CD4-positive, alpha-beta T cell (primary cell): Measurements from ENCODE around the gene CAMK4. TPM values are rescaled to one million over a fixed set of nuclear protein-coding genes. Genes with fewer than 3 reads are reported as not detected.
A peak's percentile ranks its signal among the peaks of the same experiment; 100 is the strongest.

Experiments used
- ATAC-seq: fragments of 200-7000 bp; cut with Tn5 transposase; one replicate; pipeline ENCODE4 v1.10.0; 2022; ENCODE audit warnings: mild to moderate bottlenecking; ENCODE audit not compliant: poor library complexity
- CTCF ChIA-PET: fragments of 350-600 bp; sonication (Branson Sonifier 250); formaldehyde crosslinking; loops from one replicate; lab custom pipeline; 2021; ENCODE audit warnings: antibody characterized with exemption, inconsistent platforms; lab: Charles Lee
- POLR2A ChIA-PET: fragments of 350-600 bp; sonication (Branson Sonifier 250); formaldehyde crosslinking; loops from one replicate; lab custom pipeline; 2021; ENCODE audit warnings: antibody characterized with exemption, inconsistent platforms; lab: Charles Lee
- DNase-seq, 14 experiments: peaks; one replicate each; pipeline ENCODE4 v3.0.0-alpha.2; 2013 to 2020; ENCODE audit warnings: mixed read lengths in 2 of 14
- H3K27ac ChIP-seq, 2 donors: one replicate each; pipeline versions ENCODE4 v1.5.1 to v1.7.0; 2013; ENCODE audit warnings: low read length in 2 of 2, low read depth in 1 of 2, mild to moderate bottlenecking in 1 of 2
- H3K27me3 ChIP-seq, 2 experiments: 1 replicate in 1 of 2; 2 replicates in 1 of 2; pipeline versions ENCODE4 v1.6.1 to v1.7.0; 2013; ENCODE audit warnings: low read length in 2 of 2, control low read depth in 1 of 2, mild to moderate bottlenecking in 1 of 2, moderate library complexity in 1 of 2; ENCODE audit not compliant: insufficient read depth in 2 of 2, control insufficient read depth in 1 of 2
- H3K36me3 ChIP-seq: one replicate; pipeline ENCODE4 v1.6.1; 2013; ENCODE audit warnings: low read length, control low read depth; ENCODE audit not compliant: insufficient read depth
- H3K4me1 ChIP-seq: one replicate; pipeline ENCODE4 v1.6.1; 2013; ENCODE audit warnings: low read length, control low read depth; ENCODE audit not compliant: insufficient read depth
- H3K4me3 ChIP-seq: one replicate; pipeline ENCODE4 v1.5.1; 2013; ENCODE audit warnings: mild to moderate bottlenecking, low read length, moderate library complexity
- H3K9me3 ChIP-seq, 2 experiments: 1 replicate in 1 of 2; 2 replicates in 1 of 2; pipeline versions ENCODE4 v1.6.1 to v1.7.0; 2013; ENCODE audit warnings: low read length in 2 of 2, mild to moderate bottlenecking in 2 of 2, control low read depth in 1 of 2, moderate library complexity in 1 of 2; ENCODE audit not compliant: control insufficient read depth in 1 of 2, insufficient read depth in 1 of 2
- H3K27ac Mint-ChIP-seq: one replicate; pipeline ENCODE4 v1.8.0; 2020; ENCODE audit warnings: mixed read lengths
- H3K27me3 Mint-ChIP-seq: one replicate; pipeline ENCODE4 v1.8.0; 2021; ENCODE audit warnings: mixed read lengths
- H3K36me3 Mint-ChIP-seq: one replicate; pipeline ENCODE4 v1.8.0; 2021; ENCODE audit warnings: low read depth, mixed read lengths
- H3K4me1 Mint-ChIP-seq: one replicate; pipeline ENCODE4 v1.8.0; 2021; ENCODE audit warnings: low read depth, mixed read lengths
- H3K4me3 Mint-ChIP-seq: one replicate; pipeline ENCODE4 v1.8.0; 2020; ENCODE audit warnings: mild to moderate bottlenecking, mixed read lengths
- H3K9me3 Mint-ChIP-seq: one replicate; pipeline ENCODE4 v1.8.0; 2020; ENCODE audit warnings: mixed read lengths
- CTCF ChIP-seq: fragments of 200-600 bp; IDR thresholded peaks from one replicate; pipeline ENCODE4 v1.8.0; 2022; ENCODE audit warnings: antibody characterized with exemption, mild to moderate bottlenecking
- intact Hi-C, 2 experiments: fragments of 100-400 bp; cut with DNase I in 1 of 2; cut with micrococcal nuclease in 1 of 2; formaldehyde crosslinking; loops; one replicate each; pipeline versions ENCODE4 v1.15.1 to v1.9.0; 2023 to 2025; cut with DNase I, micrococcal nuclease
- total RNA-seq, 174 experiments: library from RNA in 2 of 174; stranded (reverse) in 2 of 174; gene quantifications; one replicate each; pipeline ENCODE4 v1.2.3 and lab custom pipeline; 2021 to 2026

CAMK4 gene
- total RNA-seq, 2 experiments from 2014 or later: 202 to 225 TPM

GRCh38 chr5:111398013-111398412, 173.8 kb downstream of the CAMK4 start:
- H3K27ac Mint-ChIP-seq: peak overlapping the region; percentile 43
- intact Hi-C loops: no loop called here

GRCh38 chr5:111399113-111399512, 174.9 kb downstream of the CAMK4 start:
- TF ChIP-seq CTCF: no peak
- ATAC-seq (no peak), DNase-seq (no peak)
- POLR2A ChIA-PET: interaction anchor here (0.6 to 1.1 kb wide), 2 partner anchors 12 to 29 kb away, joined by 3 read pairs; no protein-coding TSS in a partner anchor
- H3K4me1 Mint-ChIP-seq: peaks cover 36% of the 10 kb centered on the region
- H3K36me3 Mint-ChIP-seq: peaks cover 100% of the 10 kb centered on the region
- Histone ChIP-seq H3K4me1 (no peaks in the 10 kb centered on the region), H3K4me3 (no peak overlapping the region), H3K9me3 (no peaks in the 10 kb centered on the region), H3K27me3 (no peaks in the 10 kb centered on the region), H3K27ac (no peak overlapping the region), H3K36me3 (peaks cover 55% of the 10 kb centered on the region)
- CTCF ChIA-PET: no interaction called here
- H3K9me3 Mint-ChIP-seq: no peaks in the 10 kb centered on the region
- no peaks in the 10 kb centered on the region for H3K27me3 Mint-ChIP-seq
- H3K4me3 Mint-ChIP-seq: no peak overlapping the region
- intact Hi-C loops: no loop called here
- peak overlapping the region; percentile 43 for H3K27ac Mint-ChIP-seq

More at GRCh38 chr5:111398013-111398412, 173.8 kb downstream of the CAMK4 start:
- Histone ChIP-seq H3K4me3 (no peak overlapping the region), H3K27me3 (no peaks in the 10 kb centered on the region), H3K27ac (no peak overlapping the region), H3K36me3 (peaks cover 52% of the 10 kb centered on the region), H3K9me3 (no peaks in the 10 kb centered on the region), H3K4me1 (no peaks in the 10 kb centered on the region)
- Mint-ChIP-seq H3K9me3 (no peaks in the 10 kb centered on the region), H3K27me3 (no peaks in the 10 kb centered on the region), H3K36me3 (peaks cover 100% of the 10 kb centered on the region), H3K4me1 (peaks cover 35% of the 10 kb centered on the region), H3K4me3 (no peak overlapping the region)
- CTCF ChIA-PET: no interaction called here
- POLR2A ChIA-PET: interaction anchor here (1.1 kb wide), 1 partner anchor 10 kb away, joined by 3 read pairs; no protein-coding TSS in a partner anchor
- ATAC-seq (no peak), DNase-seq (no peak)
- no peak for TF ChIP-seq CTCF

GRCh38 chr5:111401906-111402305, 177.7 kb downstream of the CAMK4 start:
- Mint-ChIP-seq H3K9me3 (no peaks in the 10 kb centered on the region), H3K27ac (no peak overlapping the region), H3K4me3 (no peak overlapping the region), H3K27me3 (no peaks in the 10 kb centered on the region), H3K36me3 (peaks cover 100% of the 10 kb centered on the region), H3K4me1 (peaks cover 39% of the 10 kb centered on the region)
- ChIA-PET POLR2A (interaction anchor here (0.6 to 1.0 kb wide), 3 partner anchors 10 to 1308 kb away, joined by 3 to 4 read pairs (median 3); no protein-coding TSS in a partner anchor), CTCF (no interaction called here)
- TF ChIP-seq CTCF: no peak
- no peak overlapping the region for H3K4me3 ChIP-seq
- H3K36me3 ChIP-seq: peaks cover 52% of the 10 kb centered on the region
- intact Hi-C loops: no loop called here
- no peak for ATAC-seq
- H3K27ac ChIP-seq: no peak overlapping the region
- no peaks in the 10 kb centered on the region for H3K4me1 ChIP-seq
- DNase-seq: no peak
- H3K27me3 ChIP-seq: no peaks in the 10 kb centered on the region
- H3K9me3 ChIP-seq: peaks cover 0 to 1% of the 10 kb centered on the region in 2 experiments
